HEK293T (cell line): ENCODE data around the gene ACOXL.

ENCODE experiments used
- CTCF ChIA-PET: fragments of 350-600 bp; formaldehyde crosslinking; extraction: SDS; loops from one replicate; lab custom pipeline; 2021; ENCODE audit warnings: antibody characterized with exemption, inconsistent platforms; lab: Yijun Ruan, JAX
- POLR2A ChIA-PET: fragments of 350-600 bp; formaldehyde crosslinking; extraction: SDS; loops from one replicate; lab custom pipeline; 2020; ENCODE audit warnings: antibody characterized with exemption, inconsistent platforms; lab: Yijun Ruan, JAX
- DNase-seq: peaks from one replicate; pipeline ENCODE4 v3.0.0; 2012; ENCODE audit warnings: mixed read lengths; ENCODE audit errors: extremely low spot score
- ARNT ChIP-seq: fragments of 450-650 bp; IDR thresholded peaks from 2 replicates; pipeline ENCODE4 v1.6.1; 2017; ENCODE audit warnings: mild to moderate bottlenecking
- BHLHE40 ChIP-seq: fragments of 450-650 bp; IDR thresholded peaks from 2 replicates; pipeline ENCODE4 v1.6.1; 2016; ENCODE audit warnings: mild to moderate bottlenecking, moderate library complexity, borderline replicate concordance
- CTBP1 ChIP-seq: fragments of 450-650 bp; IDR thresholded peaks from 2 replicates; pipeline ENCODE4 v1.6.1; 2016; ENCODE audit warnings: borderline replicate concordance
- ELF4 ChIP-seq: fragments of 450-650 bp; IDR thresholded peaks from 2 replicates; pipeline ENCODE4 v1.6.1; 2017; ENCODE audit warnings: antibody characterized with exemption
- FOXA1 ChIP-seq: fragments of 450-650 bp; IDR thresholded peaks from 2 replicates; pipeline ENCODE4 v1.6.1; 2016; ENCODE audit warnings: mild to moderate bottlenecking
- FOXK2 ChIP-seq: fragments of 450-650 bp; IDR thresholded peaks from 2 replicates; pipeline ENCODE4 v1.6.1; 2016; ENCODE audit warnings: mild to moderate bottlenecking
- FOXM1 ChIP-seq: fragments of 450-650 bp; IDR thresholded peaks from 2 replicates; pipeline ENCODE4 v1.6.1; 2017; ENCODE audit warnings: mild to moderate bottlenecking, borderline replicate concordance
- HDGF ChIP-seq: fragments of 450-650 bp; IDR thresholded peaks from 2 replicates; pipeline ENCODE4 v1.6.1; 2017; ENCODE audit warnings: antibody characterized with exemption, borderline replicate concordance
- L3MBTL2 ChIP-seq: fragments of 450-650 bp; conservative IDR thresholded peaks from 2 replicates; pipeline ENCODE4 v1.6.1; 2016; ENCODE audit warnings: mild to moderate bottlenecking
- LEF1 ChIP-seq: fragments of 450-650 bp; IDR thresholded peaks from 2 replicates; pipeline ENCODE4 v1.6.1; 2017; ENCODE audit warnings: mild to moderate bottlenecking, borderline replicate concordance
- NFRKB ChIP-seq: fragments of 450-650 bp; IDR thresholded peaks from 2 replicates; pipeline ENCODE4 v1.6.1; 2016; ENCODE audit warnings: mild to moderate bottlenecking, moderate library complexity
- PKNOX1 ChIP-seq: fragments of 450-650 bp; IDR thresholded peaks from 2 replicates; pipeline ENCODE4 v1.6.1; 2016
- SP1 ChIP-seq: fragments of 450-650 bp; IDR thresholded peaks from 2 replicates; pipeline ENCODE4 v1.6.1; 2017
- SUZ12 ChIP-seq: fragments of 450-650 bp; IDR thresholded peaks from 2 replicates; pipeline ENCODE4 v1.6.1; 2016; ENCODE audit warnings: mild to moderate bottlenecking
- TARDBP ChIP-seq: fragments of 450-650 bp; IDR thresholded peaks from 2 replicates; pipeline ENCODE4 v1.6.1; 2016
- ZNF384 ChIP-seq: fragments of 450-650 bp; IDR thresholded peaks from 2 replicates; pipeline ENCODE4 v1.6.1; 2016

ACOXL gene

DNA sequence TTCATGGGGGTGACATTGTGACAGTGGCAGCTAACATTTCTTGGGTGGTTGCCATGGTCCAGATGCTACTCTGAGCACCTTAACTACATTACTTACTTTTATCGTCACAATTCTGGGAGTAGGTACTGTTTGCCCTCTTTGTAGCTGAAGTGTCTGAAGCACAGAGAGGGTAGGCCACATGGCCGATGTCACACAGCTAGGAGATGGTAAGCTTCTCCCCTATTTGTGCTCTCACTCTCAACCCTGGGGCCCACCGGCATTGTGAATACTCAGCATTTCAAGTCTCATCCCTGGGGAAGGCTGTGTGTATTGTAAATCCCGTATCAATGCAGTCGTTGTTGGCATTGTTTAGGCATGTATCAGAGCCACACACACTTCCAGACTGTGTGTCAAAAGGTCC is 136.6 kb downstream of the ACOXL start:
- POLR2A ChIA-PET: no interaction called here
- no peak for DNase-seq

GRCh38 chr2:110869472-110870446 is 137.4 kb downstream of the ACOXL start:
- DNase-seq: no peak
- ChIA-PET POLR2A (no interaction called here), CTCF (interaction anchor here (0.7 kb wide), 1 partner anchor 57 kb away, joined by 5 read pairs; no protein-coding TSS in a partner anchor)
- TF ChIP-seq ELF4: no peak
- no peak for TF ChIP-seq FOXM1
- no peak for TF ChIP-seq TARDBP
- no peak for TF ChIP-seq PKNOX1
- no peak for TF ChIP-seq ZNF384
- no peak for TF ChIP-seq FOXK2
- TF ChIP-seq SUZ12: no peak
- TF ChIP-seq LEF1: no peak
- no peak for TF ChIP-seq BHLHE40
- TF ChIP-seq NFRKB: no peak
- no peak for TF ChIP-seq FOXA1
- no peak for TF ChIP-seq L3MBTL2
- no peak for TF ChIP-seq SP1

More for the DNA sequence above, 136.6 kb downstream of the ACOXL start:
- no peak for TF ChIP-seq TARDBP
- no peak for TF ChIP-seq L3MBTL2
- no peak for TF ChIP-seq SUZ12
- no peak for TF ChIP-seq BHLHE40
- no peak for TF ChIP-seq FOXA1
- TF ChIP-seq ZNF384: no peak
- TF ChIP-seq FOXM1: no peak
- no peak for TF ChIP-seq SP1
- no peak for TF ChIP-seq ELF4
- TF ChIP-seq NFRKB: no peak
- TF ChIP-seq FOXK2: no peak
- CTCF ChIA-PET: interaction anchor here (0.8 kb wide), 1 partner anchor 15 kb away, joined by 4 read pairs; no protein-coding TSS in a partner anchor

DNA sequence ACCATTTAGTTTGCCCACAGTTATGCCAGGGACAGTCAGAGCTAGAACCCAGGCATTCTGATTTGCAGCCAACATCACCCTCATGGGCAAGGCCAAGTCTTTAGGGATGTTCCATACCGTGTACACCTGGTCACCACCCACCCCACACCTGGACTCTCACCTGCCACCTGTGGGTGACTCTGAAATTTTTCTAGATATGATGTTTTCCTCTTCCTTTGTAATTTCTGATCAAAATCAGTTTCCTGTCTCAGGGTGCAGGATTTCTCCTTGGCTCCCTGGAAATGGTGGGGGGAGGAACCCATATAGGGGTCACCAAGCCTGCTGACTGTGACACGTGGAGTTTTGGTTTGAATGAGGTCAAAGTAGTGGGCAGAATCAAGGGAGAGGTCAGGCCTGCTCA is 138.2 kb downstream of the ACOXL start:
- CTCF ChIA-PET: no interaction called here
- DNase-seq: no peak
- TF ChIP-seq SP1 (no peak), NFRKB (no peak), CTBP1 (no peak), SUZ12 (no peak), FOXK2 (no peak), FOXA1 (no peak), ZNF384 (no peak), PKNOX1 (no peak), LEF1 (no peak), TARDBP (no peak), FOXM1 (no peak), HDGF (no peak), BHLHE40 (no peak), ARNT (no peak), ELF4 (no peak), L3MBTL2 (no peak)
- POLR2A ChIA-PET: no interaction called here

DNA sequence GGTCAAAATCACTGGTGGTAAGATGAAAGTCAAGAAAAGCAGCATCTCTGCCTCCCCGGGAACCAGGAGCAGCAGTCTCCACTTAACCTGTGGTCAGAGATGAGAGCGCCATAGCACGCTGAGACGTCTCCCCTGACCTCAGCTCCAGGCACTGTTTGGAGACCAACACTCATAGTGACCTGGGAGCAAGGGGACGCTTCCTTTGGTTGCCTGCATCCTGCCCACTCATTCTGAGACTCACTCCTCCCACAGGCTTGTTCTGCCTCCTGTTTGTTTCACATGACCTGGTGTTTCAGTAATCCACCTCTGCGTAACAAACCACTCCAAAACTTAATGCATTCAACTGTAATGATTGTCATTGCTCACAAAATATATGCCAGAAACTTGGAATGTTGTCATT is 139.3 kb downstream of the ACOXL start:
- ChIA-PET CTCF (no interaction called here), POLR2A (no interaction called here)
- DNase-seq: no peak
- TF ChIP-seq NFRKB (no peak), L3MBTL2 (no peak), SUZ12 (no peak), SP1 (no peak), LEF1 (no peak), FOXK2 (no peak), TARDBP (no peak), FOXA1 (no peak), CTBP1 (no peak), ARNT (no peak), ELF4 (no peak), FOXM1 (no peak), BHLHE40 (no peak), PKNOX1 (no peak), HDGF (no peak)

DNA sequence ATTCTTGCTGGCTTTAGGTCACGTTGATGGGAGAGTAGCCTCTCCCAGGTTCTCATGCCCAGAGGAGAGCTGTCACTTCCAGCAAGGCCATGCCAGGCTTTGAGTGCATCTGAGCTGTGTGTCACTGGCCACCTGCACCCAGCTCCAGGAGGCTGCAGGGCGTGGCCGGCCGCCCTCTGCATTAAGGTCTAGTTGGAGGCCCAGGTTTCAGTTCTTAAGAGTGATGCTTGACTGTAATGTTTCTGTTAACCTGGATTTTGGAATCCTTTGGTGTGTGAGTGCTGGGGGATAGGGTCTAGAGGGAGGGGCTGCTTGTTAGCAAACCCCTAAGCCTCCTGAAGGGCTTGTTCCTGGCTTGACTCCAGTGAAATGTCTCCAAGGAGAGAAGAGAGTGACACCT is 140.1 kb downstream of the ACOXL start:
- TF ChIP-seq LEF1 (no peak), CTBP1 (no peak), ARNT (no peak), ZNF384 (no peak), FOXA1 (no peak), TARDBP (no peak), PKNOX1 (no peak), HDGF (no peak), NFRKB (no peak), L3MBTL2 (no peak), SUZ12 (no peak), FOXM1 (no peak), FOXK2 (no peak), ELF4 (no peak)
- DNase-seq: no peak
- ChIA-PET CTCF (no interaction called here), POLR2A (no interaction called here)
